SK-N-MC (cell line): ENCODE measurements around the gene PDE4D.

Experiments
- EZH2 ChIP-seq: fragments of 200-600 bp; sonication (generic); IDR thresholded peaks from one replicate; pipeline ENCODE4 v1.6.1; 2017; ENCODE audit warnings: antibody characterized with exemption
- FOXP2 ChIP-seq: optimal IDR thresholded peaks from 2 replicates; pipeline ENCODE3; 2011; ENCODE audit warnings: mild to moderate bottlenecking, moderate library complexity; ENCODE audit not compliant: insufficient read depth; ENCODE audit errors: extremely low read length, control extremely low read depth
- POLR2AphosphoS5 ChIP-seq: IDR thresholded peaks from 2 replicates; pipeline ENCODE4 v1.6.1; 2012; ENCODE audit warnings: mild to moderate bottlenecking, low read depth, low read length, borderline replicate concordance

GRCh38 chr5:59256331-59256730, 637.2 kb downstream of the PDE4D start:
- TF ChIP-seq EZH2 (no peak), FOXP2 (peak; percentile 37), POLR2AphosphoS5 (no peak)
